Measurements from ENCODE around the gene PRSS3. TPM values are rescaled to one million over a fixed set of nuclear protein-coding genes. Genes with fewer than 3 reads are reported as not detected.
"Not testable (repeated sequence)": the region's sequence is repeated elsewhere in the genome, so short reads cannot be mapped to it uniquely, and the experiment has no call there.

The PRSS3 gene
- total RNA-seq: under 1 TPM in 1 of 3 donors, not detected in 2; 0.33 TPM

GRCh38 chr9:33795281-33795680 lies at the start of gene PRSS3:
Gene PRSS3 (plus strand): TSS chr9:33795561. CDS start chr9:33795574, 13 bp downstream.
- H3K27ac ChIP-seq: no peak within 1 kb of the TSS
- no peak for DNase-seq (ENCODE audit: low spot score in 2 of 2)
- no peaks in the 10 kb centered on the region for H3K27me3 ChIP-seq
- intact Hi-C loops (cut with DNase I; ENCODE audit: low total_unique reads): no loop called here
- H3K9me3 ChIP-seq: no peaks in the 10 kb centered on the region
- H3K4me1 ChIP-seq: no peaks in the 10 kb centered on the region
- TF ChIP-seq POLR2AphosphoS5 (IDR thresholded peaks at IDR 0.05) (no peak), POLR2A (IDR thresholded peaks at IDR 0.05) (no peak), CTCF (IDR thresholded peaks at IDR 0.05) (no peak)
- H3K4me3 ChIP-seq: no peak within 1 kb of the TSS
- H3K36me3 ChIP-seq: no peaks in the 10 kb centered on the region

- H3K4me3 ChIP-seq: no peak overlapping the region
- no peaks in the 10 kb centered on the region for H3K9me3 ChIP-seq
- no peaks in the 10 kb centered on the region for H3K36me3 ChIP-seq
- no peak for TF ChIP-seq POLR2AphosphoS5 (IDR thresholded peaks at IDR 0.05)
- TF ChIP-seq CTCF (IDR thresholded peaks at IDR 0.05): no peak
- no peak for TF ChIP-seq POLR2A (IDR thresholded peaks at IDR 0.05)
- H3K27ac ChIP-seq: no peak overlapping the region
- peaks cover 2 to 22% of the 10 kb centered on the region in 2 donors for H3K27me3 ChIP-seq
- intact Hi-C loops (cut with DNase I; ENCODE audit: low total_unique reads): no loop called here
- H3K4me1 ChIP-seq: no peaks in the 10 kb centered on the region
- DNase-seq (ENCODE audit: low spot score in 2 of 2): no peak
These were observed 46.6 kb upstream of the PRSS3 start for GRCh38 chr9:33748633-33749304.

- H3K4me1 ChIP-seq; H3K9me3 ChIP-seq; intact Hi-C loops (cut with DNase I; ENCODE audit: low total_unique reads); H3K36me3 ChIP-seq; DNase-seq (ENCODE audit: low spot score in 2 of 2); H3K27ac ChIP-seq; H3K4me3 ChIP-seq: not testable (repeated sequence)
- peaks cover 2 to 22% of the 10 kb centered on the region in 2 donors for H3K27me3 ChIP-seq
These were observed 46.1 kb upstream of the PRSS3 start for GRCh38 chr9:33749305-33749654.

- TF ChIP-seq POLR2A (IDR thresholded peaks at IDR 0.05) (no peak), POLR2AphosphoS5 (IDR thresholded peaks at IDR 0.05) (no peak), CTCF (IDR thresholded peaks at IDR 0.05) (no peak)
- Histone ChIP-seq H3K4me1 (no peaks in the 10 kb centered on the region), H3K36me3 (no peaks in the 10 kb centered on the region), H3K9me3 (no peaks in the 10 kb centered on the region), H3K4me3 (peak overlapping the region in 2 of 3 donors; percentile 47 to 55), H3K27me3 (peaks cover 2 to 22% of the 10 kb centered on the region in 2 donors), H3K27ac (no peak overlapping the region)
- intact Hi-C loops (cut with DNase I; ENCODE audit: low total_unique reads): no loop called here
- no peak for DNase-seq (ENCODE audit: low spot score in 2 of 2)
These were observed 45.0 kb upstream of the PRSS3 start for GRCh38 chr9:33750307-33750838.

- no peak overlapping the region for H3K27ac ChIP-seq
- TF ChIP-seq POLR2A (IDR thresholded peaks at IDR 0.05) (no peak), POLR2AphosphoS5 (IDR thresholded peaks at IDR 0.05) (no peak), CTCF (IDR thresholded peaks at IDR 0.05) (no peak)
- no peak for DNase-seq (ENCODE audit: low spot score in 2 of 2)
- intact Hi-C loops (cut with DNase I; ENCODE audit: low total_unique reads): no loop called here
- no peaks in the 10 kb centered on the region for H3K9me3 ChIP-seq
- no peaks in the 10 kb centered on the region for H3K36me3 ChIP-seq
- H3K27me3 ChIP-seq: peaks cover 2 to 22% of the 10 kb centered on the region in 2 donors
- peak overlapping the region in 2 of 3 donors; percentile 47 to 55 for H3K4me3 ChIP-seq
- no peaks in the 10 kb centered on the region for H3K4me1 ChIP-seq
These were observed 44.5 kb upstream of the PRSS3 start for GRCh38 chr9:33750839-33751339.

Measured in breast epithelium (tissue), 4 donors.